ENCODE data around the gene ULBP3. TPM values are rescaled to one million over a fixed set of nuclear protein-coding genes. Genes with fewer than 3 reads are reported as not detected.

ULBP3 gene
- total RNA-seq = 10.7 and 19.3 TPM in 2 replicates

GRCh38 chr6:150068720-150069648 lies at the start of gene ULBP3:
Gene ULBP3, minus strand, starts transcription at chr6:150069121. Its CDS starts 55 bp downstream, at chr6:150069066.

GRCh38 chr6:150025201-150025917 lies 43.6 kb downstream of the ULBP3 start, which contains the start of gene RAET1L:
Gene RAET1L, minus strand, starts transcription at chr6:150025532. Its CDS starts 61 bp downstream, at chr6:150025471.

Other genes starting within 250 kb of the ULBP3 start
- 30.0 and 44.7 TPM in 2 replicates for gene LRP11, start 204.8 kb downstream of the ULBP3 start, total RNA-seq
- 0.18 and 0.49 TPM in 2 replicates for gene RAET1E, start 171.0 kb downstream of the ULBP3 start, total RNA-seq
- gene RAET1G, start 146.0 kb downstream of the ULBP3 start, total RNA-seq = 0.97 TPM in 1 of 2 replicates, not detected in the other
- gene ULBP2, start 127.1 kb downstream of the ULBP3 start, total RNA-seq = 10.5 and 10.7 TPM in 2 replicates
- gene ULBP1, start 105.2 kb downstream of the ULBP3 start, total RNA-seq = 2.0 and 2.1 TPM in 2 replicates
- not detected in 2 replicates for gene RAET1L, start 43.6 kb downstream of the ULBP3 start, total RNA-seq
- gene PPP1R14C, start 73.9 kb upstream of the ULBP3 start, total RNA-seq = 2.2 and 7.8 TPM in 2 replicates